HEK293 (cell line): ENCODE data around the gene PTPN20.
"Not testable (repeated sequence)": the region's sequence is repeated elsewhere in the genome, so short reads cannot be mapped to it uniquely, and the experiment has no call there.

Experiments used
- SP3 ChIP-seq: fragments of 450-650 bp; formaldehyde crosslinking; IDR thresholded peaks from 2 replicates; pipeline ENCODE4 v1.5.1; 2016; ENCODE audit warnings: missing biosample characterization, missing genetic modification characterization
- ZNF23 ChIP-seq: fragments of 450-650 bp; formaldehyde crosslinking; IDR thresholded peaks from 2 replicates; pipeline ENCODE4 v1.5.1; 2016; ENCODE audit warnings: missing biosample characterization, missing genetic modification characterization, borderline replicate concordance
- TF ChIP-seq, protein P1 (sequence below): fragments of 450-650 bp; formaldehyde crosslinking; IDR thresholded peaks from 2 replicates; pipeline ENCODE4 v1.5.0; 2017; ENCODE audit warnings: missing biosample characterization, missing genetic modification characterization, borderline replicate concordance
- TF ChIP-seq, protein P2 (sequence below): fragments of 450-650 bp; formaldehyde crosslinking; IDR thresholded peaks from 2 replicates; pipeline ENCODE4 v1.5.1; 2016; ENCODE audit warnings: missing biosample characterization, missing genetic modification characterization
- TF ChIP-seq, protein P3 (sequence below): fragments of 450-650 bp; formaldehyde crosslinking; IDR thresholded peaks from 2 replicates; pipeline ENCODE4 v1.5.1; 2016; ENCODE audit warnings: missing biosample characterization, missing genetic modification characterization, borderline replicate concordance

DNA sequence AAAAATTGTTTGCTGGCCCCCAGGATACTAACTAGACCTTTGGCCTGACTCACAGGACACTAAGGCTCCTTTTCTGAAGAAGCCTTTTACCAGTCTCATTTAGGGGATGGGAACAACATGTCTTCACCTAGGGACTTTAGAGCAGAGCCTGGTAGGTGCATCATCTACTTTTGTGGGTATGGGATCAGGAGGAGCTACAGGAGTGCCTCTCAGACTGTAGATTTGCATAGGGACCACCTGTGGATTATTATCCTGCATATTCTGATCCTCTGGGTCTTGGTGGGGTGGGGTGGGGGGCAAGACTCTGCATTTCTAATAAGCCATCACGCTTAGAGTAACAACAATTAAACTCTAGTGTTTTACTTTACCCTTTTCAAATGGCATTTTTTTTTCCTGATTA, 21.2 kb downstream of the PTPN20 start:
- TF ChIP-seq, protein P1, sequence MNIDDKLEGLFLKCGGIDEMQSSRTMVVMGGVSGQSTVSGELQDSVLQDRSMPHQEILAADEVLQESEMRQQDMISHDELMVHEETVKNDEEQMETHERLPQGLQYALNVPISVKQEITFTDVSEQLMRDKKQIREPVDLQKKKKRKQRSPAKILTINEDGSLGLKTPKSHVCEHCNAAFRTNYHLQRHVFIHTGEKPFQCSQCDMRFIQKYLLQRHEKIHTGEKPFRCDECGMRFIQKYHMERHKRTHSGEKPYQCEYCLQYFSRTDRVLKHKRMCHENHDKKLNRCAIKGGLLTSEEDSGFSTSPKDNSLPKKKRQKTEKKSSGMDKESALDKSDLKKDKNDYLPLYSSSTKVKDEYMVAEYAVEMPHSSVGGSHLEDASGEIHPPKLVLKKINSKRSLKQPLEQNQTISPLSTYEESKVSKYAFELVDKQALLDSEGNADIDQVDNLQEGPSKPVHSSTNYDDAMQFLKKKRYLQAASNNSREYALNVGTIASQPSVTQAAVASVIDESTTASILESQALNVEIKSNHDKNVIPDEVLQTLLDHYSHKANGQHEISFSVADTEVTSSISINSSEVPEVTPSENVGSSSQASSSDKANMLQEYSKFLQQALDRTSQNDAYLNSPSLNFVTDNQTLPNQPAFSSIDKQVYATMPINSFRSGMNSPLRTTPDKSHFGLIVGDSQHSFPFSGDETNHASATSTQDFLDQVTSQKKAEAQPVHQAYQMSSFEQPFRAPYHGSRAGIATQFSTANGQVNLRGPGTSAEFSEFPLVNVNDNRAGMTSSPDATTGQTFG: not testable (repeated sequence)
- TF ChIP-seq ZNF23, SP3 (tag by site-specific recombination): not testable (repeated sequence)
- TF ChIP-seq, protein P2, sequence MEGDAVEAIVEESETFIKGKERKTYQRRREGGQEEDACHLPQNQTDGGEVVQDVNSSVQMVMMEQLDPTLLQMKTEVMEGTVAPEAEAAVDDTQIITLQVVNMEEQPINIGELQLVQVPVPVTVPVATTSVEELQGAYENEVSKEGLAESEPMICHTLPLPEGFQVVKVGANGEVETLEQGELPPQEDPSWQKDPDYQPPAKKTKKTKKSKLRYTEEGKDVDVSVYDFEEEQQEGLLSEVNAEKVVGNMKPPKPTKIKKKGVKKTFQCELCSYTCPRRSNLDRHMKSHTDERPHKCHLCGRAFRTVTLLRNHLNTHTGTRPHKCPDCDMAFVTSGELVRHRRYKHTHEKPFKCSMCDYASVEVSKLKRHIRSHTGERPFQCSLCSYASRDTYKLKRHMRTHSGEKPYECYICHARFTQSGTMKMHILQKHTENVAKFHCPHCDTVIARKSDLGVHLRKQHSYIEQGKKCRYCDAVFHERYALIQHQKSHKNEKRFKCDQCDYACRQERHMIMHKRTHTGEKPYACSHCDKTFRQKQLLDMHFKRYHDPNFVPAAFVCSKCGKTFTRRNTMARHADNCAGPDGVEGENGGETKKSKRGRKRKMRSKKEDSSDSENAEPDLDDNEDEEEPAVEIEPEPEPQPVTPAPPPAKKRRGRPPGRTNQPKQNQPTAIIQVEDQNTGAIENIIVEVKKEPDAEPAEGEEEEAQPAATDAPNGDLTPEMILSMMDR: not testable (repeated sequence)
- TF ChIP-seq, protein P3, sequence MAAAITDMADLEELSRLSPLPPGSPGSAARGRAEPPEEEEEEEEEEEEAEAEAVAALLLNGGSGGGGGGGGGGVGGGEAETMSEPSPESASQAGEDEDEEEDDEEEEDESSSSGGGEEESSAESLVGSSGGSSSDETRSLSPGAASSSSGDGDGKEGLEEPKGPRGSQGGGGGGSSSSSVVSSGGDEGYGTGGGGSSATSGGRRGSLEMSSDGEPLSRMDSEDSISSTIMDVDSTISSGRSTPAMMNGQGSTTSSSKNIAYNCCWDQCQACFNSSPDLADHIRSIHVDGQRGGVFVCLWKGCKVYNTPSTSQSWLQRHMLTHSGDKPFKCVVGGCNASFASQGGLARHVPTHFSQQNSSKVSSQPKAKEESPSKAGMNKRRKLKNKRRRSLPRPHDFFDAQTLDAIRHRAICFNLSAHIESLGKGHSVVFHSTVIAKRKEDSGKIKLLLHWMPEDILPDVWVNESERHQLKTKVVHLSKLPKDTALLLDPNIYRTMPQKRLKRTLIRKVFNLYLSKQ (tag by site-specific recombination): not testable (repeated sequence)
